BLaER1 (cell line): Measurements from ENCODE around the gene RNF5.

Source experiments
- H3K27ac ChIP-seq: shearing (Covaris generic); formaldehyde crosslinking; 2 replicates; pipeline ENCODE4 v1.8.1; 2022
- H3K27me3 ChIP-seq: shearing (Covaris generic); formaldehyde crosslinking; 2 replicates; pipeline ENCODE4 v1.8.1; 2022
- H3K36me3 ChIP-seq: shearing (Covaris generic); formaldehyde crosslinking; 2 replicates; pipeline ENCODE4 v1.8.1; 2022
- H3K4me1 ChIP-seq: shearing (Covaris generic); formaldehyde crosslinking; 2 replicates; pipeline ENCODE4 v1.8.1; 2022
- H3K4me2 ChIP-seq: shearing (Covaris generic); formaldehyde crosslinking; 2 replicates; pipeline ENCODE4 v1.8.1; 2022
- H3K4me3 ChIP-seq: shearing (Covaris generic); formaldehyde crosslinking; 2 replicates; pipeline ENCODE4 v1.8.1; 2022
- H3K9ac ChIP-seq: shearing (Covaris generic); formaldehyde crosslinking; 2 replicates; pipeline ENCODE4 v1.8.1; 2022
- H3K9me3 ChIP-seq: shearing (Covaris generic); formaldehyde crosslinking; 2 replicates; pipeline ENCODE4 v1.8.1; 2022
- H4K20me1 ChIP-seq: shearing (Covaris generic); formaldehyde crosslinking; 2 replicates; pipeline ENCODE4 v1.8.1; 2022
- Cebpa-rat ChIP-seq: shearing (Covaris generic); IDR thresholded peaks from 2 replicates; pipeline ENCODE4 v1.8.1; 2022

RNF5 gene

DNA sequence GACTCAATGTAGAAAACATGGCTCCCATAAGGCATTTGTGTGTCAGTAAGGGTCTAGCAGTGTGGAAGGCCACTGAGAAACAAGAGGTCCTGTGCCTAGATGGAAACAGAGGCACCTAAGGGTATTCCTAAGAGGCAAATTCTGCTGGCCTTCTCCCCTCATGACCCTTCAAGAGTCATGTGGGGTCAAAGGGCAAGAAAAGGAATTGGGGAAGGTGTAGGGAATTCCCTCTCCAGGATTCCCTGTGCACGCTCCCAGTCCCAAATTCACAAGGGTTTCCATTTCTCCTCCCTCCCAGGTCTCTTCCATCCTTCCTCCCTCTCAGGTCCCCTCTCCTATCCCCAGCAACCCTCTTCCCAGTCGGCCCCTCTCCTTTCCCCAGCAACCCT, 2.9 kb upstream of the RNF5 start:
- no peak for TF ChIP-seq Cebpa-rat
- Histone ChIP-seq H3K9me3 (no peaks in the 10 kb centered on the region), H3K4me3 (peak overlapping the region; percentile 88), H3K27ac (peak overlapping the region; percentile 90), H3K4me2 (peak overlapping the region; percentile 100), H3K36me3 (peaks cover 24% of the 10 kb centered on the region), H3K4me1 (peaks cover 61% of the 10 kb centered on the region), H4K20me1 (no peaks in the 10 kb centered on the region), H3K9ac (peak overlapping the region; percentile 93), H3K27me3 (no peaks in the 10 kb centered on the region)

DNA sequence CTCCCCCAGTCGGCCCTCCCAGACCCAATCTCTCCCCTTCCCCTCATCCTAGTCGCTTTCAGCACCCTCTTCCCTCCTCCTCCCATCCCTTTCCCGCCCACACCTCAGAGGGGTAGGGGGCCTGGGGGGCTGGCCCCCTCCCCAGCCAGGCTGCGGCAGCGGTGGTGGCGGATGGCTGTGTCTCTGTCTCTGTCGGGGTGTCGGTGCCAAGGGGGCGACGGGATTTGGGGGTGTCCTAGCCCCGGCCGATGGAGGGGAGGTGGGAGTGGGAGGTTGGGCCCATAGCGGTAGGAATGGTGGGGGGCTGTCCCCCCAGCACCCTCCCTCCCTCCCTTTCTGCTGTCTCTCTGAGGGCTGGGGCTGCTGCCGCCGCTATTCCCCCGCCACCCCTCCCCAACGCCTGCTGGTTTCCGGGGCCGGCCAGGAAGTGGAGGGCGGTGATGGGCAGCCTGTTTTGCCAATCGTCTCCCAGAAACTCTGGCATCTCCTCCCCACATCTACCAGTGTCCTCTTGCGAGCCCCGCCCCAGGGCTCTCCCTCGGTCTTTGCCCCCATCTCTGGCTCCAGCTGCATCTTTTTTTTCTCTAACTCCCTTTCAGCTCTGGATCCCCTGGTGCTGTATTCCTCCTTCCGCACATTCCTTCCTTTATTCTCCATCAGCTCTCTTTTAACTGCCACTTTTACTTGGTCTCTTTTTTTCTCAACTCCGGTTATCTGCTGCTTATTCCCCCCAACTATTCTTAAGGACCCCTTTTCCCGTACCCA, 2.3 kb upstream of the RNF5 start, which contains the start of gene AGPAT1:
AGPAT1 (minus strand) TSS at position 374 of the 765 bp plus-strand sequence. CDS start 4,588 bp downstream, outside the sequence.
- H3K27ac ChIP-seq: peak within 1 kb of the TSS; percentile 90
- peak within 1 kb of the TSS; percentile 88 for H3K4me3 ChIP-seq
- H3K36me3 ChIP-seq: peaks cover 24% of the 10 kb centered on the region
- H4K20me1 ChIP-seq: no peaks in the 10 kb centered on the region
- no peaks in the 10 kb centered on the region for H3K9me3 ChIP-seq
- peaks cover 66% of the 10 kb centered on the region for H3K4me1 ChIP-seq
- no peaks in the 10 kb centered on the region for H3K27me3 ChIP-seq
- TF ChIP-seq Cebpa-rat: no peak
- peak within 1 kb of the TSS; percentile 100 for H3K4me2 ChIP-seq
- peak within 1 kb of the TSS; percentile 93 for H3K9ac ChIP-seq

- no peaks in the 10 kb centered on the region for H3K27me3 ChIP-seq
- H3K4me1 ChIP-seq: peaks cover 66% of the 10 kb centered on the region
- no peak for TF ChIP-seq Cebpa-rat
- no peaks in the 10 kb centered on the region for H3K9me3 ChIP-seq
- peak overlapping the region; percentile 94 for H3K4me2 ChIP-seq
- H3K9ac ChIP-seq: peak overlapping the region; percentile 82
- H3K36me3 ChIP-seq: peaks cover 24% of the 10 kb centered on the region
- no peaks in the 10 kb centered on the region for H4K20me1 ChIP-seq
- H3K27ac ChIP-seq: peak overlapping the region; percentile 89
- H3K4me3 ChIP-seq: peak overlapping the region; percentile 88
Observed at GRCh38 chr6:32176476-32177182, 1.6 kb upstream of the RNF5 start.

DNA sequence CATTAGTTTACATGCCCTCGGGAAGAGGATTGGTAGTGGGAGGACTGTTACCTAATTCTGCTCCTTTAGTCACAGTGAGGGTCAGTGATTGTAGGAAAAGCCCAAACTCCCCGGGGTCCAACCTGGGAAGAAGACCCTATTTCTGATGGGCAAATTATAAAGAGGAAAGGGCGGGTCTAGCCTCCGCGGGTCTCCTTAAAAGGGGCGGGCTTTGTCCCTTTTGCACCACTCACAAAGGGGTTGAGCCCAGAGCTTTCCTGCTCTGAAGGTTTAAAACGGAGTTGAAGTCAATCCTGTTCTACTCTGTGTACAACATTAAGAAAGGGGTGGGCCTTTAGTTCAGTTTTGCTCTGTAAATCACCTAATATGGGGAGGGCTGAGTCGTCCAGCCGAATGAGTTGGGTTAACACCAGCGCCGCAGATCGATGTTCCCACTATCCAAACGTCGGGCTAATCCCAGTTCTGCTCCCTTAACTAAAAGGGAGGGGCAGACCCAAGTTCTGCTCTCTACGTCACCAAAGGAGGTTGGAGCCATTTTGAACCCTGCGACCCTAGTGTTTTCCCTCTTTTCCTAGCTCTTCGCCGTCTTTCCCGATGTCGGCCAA, 920 bp upstream of the RNF5 start:
- Histone ChIP-seq H3K4me1 (peaks cover 66% of the 10 kb centered on the region), H3K4me2 (peak overlapping the region; percentile 94), H3K27me3 (no peaks in the 10 kb centered on the region), H4K20me1 (no peaks in the 10 kb centered on the region), H3K36me3 (peaks cover 30% of the 10 kb centered on the region), H3K4me3 (peak overlapping the region; percentile 88), H3K9ac (peak overlapping the region; percentile 82), H3K9me3 (no peaks in the 10 kb centered on the region), H3K27ac (peak overlapping the region; percentile 89)
- TF ChIP-seq Cebpa-rat: no peak

- H3K4me1 ChIP-seq: peaks cover 52% of the 10 kb centered on the region
- no peaks in the 10 kb centered on the region for H4K20me1 ChIP-seq
- peaks cover 45% of the 10 kb centered on the region for H3K36me3 ChIP-seq
- H3K4me2 ChIP-seq: peak overlapping the region; percentile 99
- H3K27me3 ChIP-seq: no peaks in the 10 kb centered on the region
- H3K4me3 ChIP-seq: peak overlapping the region; percentile 88
- peak overlapping the region; percentile 83 for H3K27ac ChIP-seq
- H3K9me3 ChIP-seq: no peaks in the 10 kb centered on the region
- no peak for TF ChIP-seq Cebpa-rat
- H3K9ac ChIP-seq: peak overlapping the region; percentile 91
Observed at GRCh38 chr6:32178547-32179440, 589 bp downstream of the RNF5 start.

- H3K27ac ChIP-seq: no peak overlapping the region
- H3K9me3 ChIP-seq: no peaks in the 10 kb centered on the region
- H3K4me2 ChIP-seq: peak overlapping the region; percentile 99
- TF ChIP-seq Cebpa-rat: no peak
- H3K4me1 ChIP-seq: peaks cover 42% of the 10 kb centered on the region
- H3K27me3 ChIP-seq: no peaks in the 10 kb centered on the region
- peak overlapping the region; percentile 88 for H3K4me3 ChIP-seq
- peak overlapping the region; percentile 91; the same call in 1 of the 2 replicates for H3K9ac ChIP-seq
- H3K36me3 ChIP-seq: peaks cover 52% of the 10 kb centered on the region
- H4K20me1 ChIP-seq: no peaks in the 10 kb centered on the region
Observed at GRCh38 chr6:32179766-32180405, 1.7 kb downstream of the RNF5 start.

- Histone ChIP-seq H3K4me1 (peaks cover 36% of the 10 kb centered on the region), H3K4me2 (no peak overlapping the region), H3K27ac (no peak overlapping the region), H4K20me1 (no peaks in the 10 kb centered on the region), H3K36me3 (peaks cover 56% of the 10 kb centered on the region), H3K9ac (peak overlapping the region; percentile 48; the same call in 1 of the 2 replicates), H3K4me3 (no peak overlapping the region), H3K27me3 (no peaks in the 10 kb centered on the region), H3K9me3 (no peaks in the 10 kb centered on the region)
- TF ChIP-seq Cebpa-rat: no peak
Observed at GRCh38 chr6:32181148-32181702, 3.0 kb downstream of the RNF5 start.

- H4K20me1 ChIP-seq: no peaks in the 10 kb centered on the region; the same call in 1 of the 2 replicates
- no peaks in the 10 kb centered on the region for H3K9me3 ChIP-seq
- H3K36me3 ChIP-seq: peaks cover 64% of the 10 kb centered on the region
- peak overlapping the region; percentile 41; the same call in 1 of the 2 replicates for H3K9ac ChIP-seq
- H3K4me3 ChIP-seq: no peak overlapping the region
- H3K4me1 ChIP-seq: peaks cover 36% of the 10 kb centered on the region
- 0 out of 2 replicates have a peak overlapping the region, but pooled peaks have one; percentile 37 for H3K27ac ChIP-seq
- no peak for TF ChIP-seq Cebpa-rat
- H3K4me2 ChIP-seq: no peak overlapping the region
- H3K27me3 ChIP-seq: no peaks in the 10 kb centered on the region
Observed at GRCh38 chr6:32181915-32182529, 3.8 kb downstream of the RNF5 start.
